ENCODE measurements around the gene GANAB.
"Not testable (repeated sequence)": the region's sequence is repeated elsewhere in the genome, so short reads cannot be mapped to it uniquely, and the experiment has no call there.

GANAB gene

DNA sequence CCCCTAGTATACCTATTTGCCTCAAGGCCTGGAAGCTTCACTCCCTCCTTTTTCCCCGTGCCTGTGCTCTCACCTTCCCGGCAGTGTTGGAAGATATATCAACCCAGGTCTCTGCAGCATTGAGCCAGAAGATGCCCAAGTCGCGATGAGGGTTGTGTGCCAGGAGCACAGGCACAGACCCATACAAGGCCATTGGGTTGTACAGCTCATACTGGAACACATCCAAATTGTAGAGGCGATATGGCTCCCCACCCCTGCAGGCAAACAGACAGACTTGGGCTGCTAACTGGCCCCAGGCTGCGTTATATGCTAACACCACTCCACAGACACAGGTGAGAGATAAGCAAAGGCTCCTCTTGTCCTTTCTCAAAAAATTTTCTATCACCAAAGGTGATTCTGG is 13.9 kb downstream of the GANAB start:
- FAIRE-seq (no peak), DNase-seq (ENCODE audit: insufficient read length, low spot score) (no peak)
- TF ChIP-seq, protein P1, sequence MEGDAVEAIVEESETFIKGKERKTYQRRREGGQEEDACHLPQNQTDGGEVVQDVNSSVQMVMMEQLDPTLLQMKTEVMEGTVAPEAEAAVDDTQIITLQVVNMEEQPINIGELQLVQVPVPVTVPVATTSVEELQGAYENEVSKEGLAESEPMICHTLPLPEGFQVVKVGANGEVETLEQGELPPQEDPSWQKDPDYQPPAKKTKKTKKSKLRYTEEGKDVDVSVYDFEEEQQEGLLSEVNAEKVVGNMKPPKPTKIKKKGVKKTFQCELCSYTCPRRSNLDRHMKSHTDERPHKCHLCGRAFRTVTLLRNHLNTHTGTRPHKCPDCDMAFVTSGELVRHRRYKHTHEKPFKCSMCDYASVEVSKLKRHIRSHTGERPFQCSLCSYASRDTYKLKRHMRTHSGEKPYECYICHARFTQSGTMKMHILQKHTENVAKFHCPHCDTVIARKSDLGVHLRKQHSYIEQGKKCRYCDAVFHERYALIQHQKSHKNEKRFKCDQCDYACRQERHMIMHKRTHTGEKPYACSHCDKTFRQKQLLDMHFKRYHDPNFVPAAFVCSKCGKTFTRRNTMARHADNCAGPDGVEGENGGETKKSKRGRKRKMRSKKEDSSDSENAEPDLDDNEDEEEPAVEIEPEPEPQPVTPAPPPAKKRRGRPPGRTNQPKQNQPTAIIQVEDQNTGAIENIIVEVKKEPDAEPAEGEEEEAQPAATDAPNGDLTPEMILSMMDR (IDR thresholded peaks at IDR 0.05; ENCODE audit: insufficient read depth, missing control alignments): no peak

DNA sequence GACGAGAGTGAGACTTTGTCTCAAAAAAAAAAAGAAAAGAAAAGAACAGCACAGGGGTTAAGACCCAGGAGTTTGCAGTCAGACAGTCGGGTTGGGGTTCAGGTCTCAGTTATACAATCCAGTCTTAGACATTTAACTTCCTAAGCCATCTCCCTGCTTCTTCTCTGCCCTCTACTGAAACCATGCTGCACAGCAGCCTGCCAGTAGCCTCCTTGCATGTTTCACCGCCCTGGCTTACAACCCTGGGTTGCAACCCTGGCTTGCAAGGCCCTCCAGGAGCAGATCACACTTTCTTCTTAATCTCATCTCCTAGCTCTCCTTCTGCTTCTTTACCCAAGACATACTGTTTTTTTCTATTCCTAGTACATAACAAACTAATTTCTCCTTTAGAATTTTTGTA is 18.7 kb downstream of the GANAB start:
- DNase-seq (ENCODE audit: insufficient read length, low spot score) (no peak), FAIRE-seq (no peak)
- TF ChIP-seq, protein P1 (IDR thresholded peaks at IDR 0.05; ENCODE audit: insufficient read depth, missing control alignments): no peak

DNA sequence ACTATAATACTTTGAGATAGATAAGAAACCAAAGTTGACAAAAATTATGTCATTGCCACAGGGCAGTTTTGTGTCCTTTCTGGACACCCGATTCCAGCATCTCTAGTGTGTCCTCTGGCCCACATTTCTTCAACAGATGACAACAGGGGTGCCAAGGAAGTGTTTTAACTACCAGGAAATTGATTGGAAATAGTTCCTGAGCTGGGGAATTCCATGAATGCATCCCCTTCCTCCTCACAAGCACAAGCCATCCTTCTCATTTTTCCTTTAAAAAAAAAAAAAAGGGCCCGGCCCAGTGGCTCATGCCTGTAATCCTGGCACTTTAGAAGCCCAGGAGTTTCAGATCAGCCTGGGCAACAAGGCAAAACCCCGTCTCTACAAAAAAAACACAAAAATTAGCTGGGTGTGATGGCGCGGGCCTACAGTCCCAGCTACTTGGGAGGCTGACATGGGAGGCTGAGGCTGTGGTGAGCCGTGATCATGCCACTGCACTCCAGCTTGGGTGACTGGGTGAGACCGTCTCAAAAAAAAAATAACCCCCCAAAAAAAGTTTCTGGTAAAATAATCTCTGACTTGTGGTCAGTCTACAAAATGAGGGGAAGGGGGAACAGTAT is 23.8 kb downstream of the GANAB start:
- TF ChIP-seq, protein P1 (IDR thresholded peaks at IDR 0.05; ENCODE audit: insufficient read depth, missing control alignments): no peak
- no peak for DNase-seq (ENCODE audit: insufficient read length, low spot score)
- FAIRE-seq: no peak

DNA sequence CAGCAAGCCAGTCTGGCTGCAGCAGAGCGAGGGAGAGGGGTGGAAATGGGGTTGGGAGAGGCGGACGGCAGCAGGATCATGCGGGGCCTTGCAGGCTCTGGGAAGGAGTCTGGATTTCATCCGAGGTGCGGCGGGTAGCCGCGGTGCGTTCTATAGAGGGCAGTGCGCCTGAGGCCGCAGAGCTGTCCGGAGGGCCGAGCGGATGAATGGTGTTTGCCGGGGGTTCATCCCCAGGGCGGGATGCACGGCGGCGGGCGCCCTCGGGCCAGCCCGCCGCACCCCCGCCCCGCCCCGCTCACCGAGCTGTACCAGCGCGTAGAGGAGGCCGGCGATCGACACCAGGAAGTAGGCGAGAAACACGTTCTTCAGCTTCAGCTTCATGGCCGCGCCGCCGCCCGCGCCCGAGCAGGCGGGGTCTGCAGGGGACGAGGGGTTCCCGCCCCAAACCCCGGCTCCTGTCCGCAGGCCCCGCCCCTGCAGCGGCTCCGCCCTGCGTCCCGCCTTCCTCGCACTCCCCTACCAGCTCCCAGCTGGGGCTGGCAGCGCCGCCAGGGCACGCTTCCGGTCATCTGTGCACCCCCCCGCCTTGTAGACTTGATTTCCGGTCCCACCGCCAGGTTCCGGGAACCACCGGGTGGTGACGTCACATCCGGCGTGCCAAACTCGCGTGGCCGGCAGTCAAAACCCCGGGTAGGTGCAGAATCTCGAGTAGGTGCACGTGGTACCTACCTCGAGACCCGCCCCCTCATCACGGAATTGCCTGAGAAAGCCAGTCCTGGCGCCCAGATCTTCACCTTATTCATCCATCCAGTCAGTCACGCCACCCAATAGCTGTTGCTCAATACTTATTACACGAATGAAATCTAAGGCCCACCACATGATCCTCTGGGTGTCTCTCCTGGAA is 24.6 kb downstream of the GANAB start, which contains the start of gene B3GAT3:
Gene B3GAT3 (minus strand): TSS at position 420 of the 904 bp plus-strand sequence. CDS start 39 bp downstream, at position 381.
- DNase-seq (ENCODE audit: insufficient read length, low spot score): peak; percentile 97
- no peak for FAIRE-seq
- TF ChIP-seq, protein P1 (IDR thresholded peaks at IDR 0.05; ENCODE audit: insufficient read depth, missing control alignments): no peak

DNA sequence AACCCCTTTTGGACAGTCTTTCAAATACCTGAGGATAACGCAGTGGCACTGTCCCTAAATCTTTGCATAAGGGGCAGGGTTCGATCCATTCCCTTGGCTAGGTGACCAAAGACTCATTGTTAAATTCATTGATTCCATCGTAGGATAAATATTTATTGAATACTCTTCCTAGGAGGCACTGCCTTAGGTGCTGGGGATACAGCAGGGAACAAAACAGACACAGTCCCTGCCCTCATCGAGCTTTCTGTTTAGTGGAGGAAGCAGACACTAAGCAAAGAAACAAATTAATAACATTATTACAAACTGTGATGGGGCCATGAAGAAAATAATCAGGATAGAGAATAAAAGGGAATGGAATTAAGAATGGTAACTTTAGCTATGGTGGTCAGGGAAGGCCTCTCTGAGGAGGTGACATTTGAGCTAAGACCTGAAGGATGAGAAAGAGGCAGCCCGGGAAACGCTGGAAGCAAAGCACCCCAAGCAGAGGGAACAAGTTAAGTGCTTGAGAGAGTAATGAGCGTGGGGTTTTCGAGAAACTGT is 25.3 kb downstream of the GANAB start:
- TF ChIP-seq, protein P1 (IDR thresholded peaks at IDR 0.05; ENCODE audit: insufficient read depth, missing control alignments): no peak
- DNase-seq (ENCODE audit: insufficient read length, low spot score) (no peak), FAIRE-seq (no peak)

DNA sequence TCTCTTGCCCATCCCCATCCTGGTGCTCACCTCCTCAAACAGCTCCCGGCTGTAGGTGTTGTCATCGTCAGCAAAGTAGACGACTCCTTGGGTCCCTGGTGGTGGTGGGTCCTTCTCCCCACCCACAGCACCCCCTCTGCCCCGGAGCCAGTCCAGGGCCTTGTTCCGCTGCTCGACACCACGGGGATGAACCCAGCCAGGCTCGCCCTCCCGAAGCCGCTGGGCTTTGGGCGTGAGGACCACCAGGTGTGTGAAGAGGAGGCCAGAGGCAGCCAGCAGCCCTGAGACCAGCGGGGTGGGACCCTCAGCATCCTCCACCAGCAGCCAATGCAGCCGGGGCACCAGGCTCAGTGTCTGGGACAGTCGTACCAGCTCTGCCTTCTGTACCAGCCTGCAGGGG is 29.5 kb downstream of the GANAB start:
- not testable (repeated sequence) for FAIRE-seq; DNase-seq (ENCODE audit: insufficient read length, low spot score)

DNA sequence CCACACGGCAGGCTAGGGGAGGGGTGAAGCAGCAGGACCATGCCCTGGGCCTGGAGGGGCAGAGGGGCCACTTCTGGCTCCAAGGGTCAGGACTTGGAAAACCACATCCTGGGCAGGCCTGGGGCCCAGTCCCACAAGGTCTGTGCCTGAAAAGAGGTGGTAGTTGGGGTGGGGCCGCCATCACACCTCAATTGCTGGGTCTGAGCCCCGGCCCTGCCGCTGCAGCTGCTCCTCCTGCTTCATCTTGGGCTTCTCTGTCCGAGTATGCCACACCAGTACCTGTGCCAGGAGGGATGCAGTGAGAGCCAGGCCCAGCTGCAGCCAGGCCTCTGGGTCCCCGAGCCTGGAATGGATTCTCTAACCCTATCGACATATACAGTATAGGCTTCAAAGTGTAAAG is 30.9 kb downstream of the GANAB start:
- no peak for DNase-seq (ENCODE audit: insufficient read length, low spot score)
- TF ChIP-seq, protein P1 (IDR thresholded peaks at IDR 0.05; ENCODE audit: insufficient read depth, missing control alignments): no peak
- no peak for FAIRE-seq
